K562 (cell line): Measurements from ENCODE around the gene MARK3. TPM values are rescaled to one million over a fixed set of nuclear protein-coding genes. Genes with fewer than 3 reads are reported as not detected.

Experiments used
- ATAC-seq: fragments of 200-7000 bp; cut with Tn5 transposase; 3 replicates; pipeline ENCODE4 v1.9.1; 2020; ENCODE audit warnings: moderate library complexity
- BruUV-seq: library from RNA; stranded (reverse); fragments of 400-500 nt; replicated peaks from 2 replicates; lab custom pipeline; 2021; lab: Mats Ljungman, UMichigan
- CTCF ChIA-PET: fragments of 300-600 bp; formaldehyde crosslinking; extraction: SDS; loops from one replicate; lab custom pipeline; 2021; ENCODE audit warnings: low intra/inter-chr PET ratio; lab: Yijun Ruan, JAX
- POLR2A ChIA-PET: fragments of 300-600, 350-650 bp; sonication (Branson Sonifier 250); formaldehyde crosslinking; extraction: SDS; loops from one replicate; lab custom pipeline; 2021; ENCODE audit warnings: antibody characterized with exemption, inconsistent platforms; lab: Yijun Ruan, JAX
- DNase-seq, 4 experiments: peaks; one replicate each; pipeline versions ENCODE4 v3.0.0 to v3.0.0-alpha.2; 2011 to 2018; ENCODE audit warnings: low spot score in 3 of 4, mixed read lengths in 3 of 4; ENCODE audit errors: extremely low read depth in 1 of 4
- FAIRE-seq: peaks from 2 replicates; lab custom pipeline; 2011; peaks lifted over from hg19 to GRCh38; lab: Jason Lieb, UNC
- H2AFZ ChIP-seq: 2 replicates; pipeline ENCODE4 v1.6.0; 2011; ENCODE audit warnings: low read depth, low read length, control low read depth, inconsistent platforms
- H3K27ac ChIP-seq: fragments of 200-600 bp; 3 replicates; pipeline ENCODE4 v1.8.0; 2011; ENCODE audit warnings: low read depth, mild to moderate bottlenecking, control low read depth, inconsistent platforms, low read length, moderate library complexity, mixed read lengths; ENCODE audit errors: extremely low read depth
- H3K27me3 ChIP-seq, 2 experiments: fragments of 300-600 bp in 1 of 2; 2 replicates in 1 of 2; 3 replicates in 1 of 2; pipeline versions ENCODE4 v1.6.0 to v1.8.0; 2011; ENCODE audit warnings: inconsistent platforms in 2 of 2, low read length in 2 of 2, mild to moderate bottlenecking in 1 of 2, mixed read lengths in 1 of 2, moderate library complexity in 1 of 2; ENCODE audit not compliant: control insufficient read depth in 2 of 2, insufficient read depth in 2 of 2
- H3K36me3 ChIP-seq: fragments of 300-600 bp; 3 replicates; pipeline ENCODE4 v1.8.0; 2011; ENCODE audit warnings: mild to moderate bottlenecking, low read length, inconsistent platforms; ENCODE audit not compliant: control insufficient read depth, insufficient read depth
- H3K4me1 ChIP-seq, 2 experiments: fragments of 200-600 bp in 1 of 2; replicated peaks in 1 of 2; 2 replicates in 1 of 2; 3 replicates in 1 of 2; pipeline versions ENCODE4 v1.5.1 to v1.8.0; 2011; ENCODE audit warnings: inconsistent platforms in 2 of 2, low read length in 2 of 2, mild to moderate bottlenecking in 1 of 2, mixed read lengths in 1 of 2, moderate library complexity in 1 of 2; ENCODE audit not compliant: control insufficient read depth in 2 of 2, insufficient read depth in 2 of 2
- H3K4me2 ChIP-seq: 2 replicates; pipeline ENCODE4 v1.6.1; 2011; ENCODE audit warnings: low read length, control low read depth, inconsistent platforms, mixed read lengths; ENCODE audit not compliant: insufficient read depth
- H3K4me3 ChIP-seq: fragments of 200-600 bp; sonication (generic), shearing (Covaris generic); 2 replicates; pipeline ENCODE4 v1.5.1; 2016; ENCODE audit warnings: control low read depth, inconsistent platforms
- H3K79me2 ChIP-seq: fragments of 200-600 bp; 3 replicates; pipeline ENCODE4 v1.8.0; 2011; ENCODE audit warnings: low read length, inconsistent platforms; ENCODE audit not compliant: control insufficient read depth, insufficient read depth
- H3K9ac ChIP-seq, 2 experiments: 2 replicates each; pipeline versions ENCODE4 v1.6.0 to v1.6.1; 2011; ENCODE audit warnings: low read depth in 2 of 2, low read length in 2 of 2, control low read depth in 1 of 2, inconsistent platforms in 1 of 2, mild to moderate bottlenecking in 1 of 2, mixed read lengths in 1 of 2; ENCODE audit not compliant: insufficient read depth in 1 of 2
- H3K9me1 ChIP-seq: one replicate; pipeline ENCODE4 v1.6.0; 2011; ENCODE audit warnings: inconsistent platforms, mild to moderate bottlenecking, low read length, moderate library complexity; ENCODE audit not compliant: control insufficient read depth, insufficient read depth
- H3K9me3 ChIP-seq: replicated peaks from 2 replicates; pipeline ENCODE4 v1.5.1; 2011; ENCODE audit warnings: low read depth, low read length, inconsistent platforms; ENCODE audit not compliant: control insufficient read depth, insufficient read depth
- H4K20me1 ChIP-seq: replicated peaks from 2 replicates; pipeline ENCODE4 v1.6.1; 2011; ENCODE audit warnings: low read length, inconsistent platforms, mixed read lengths; ENCODE audit not compliant: control insufficient read depth, insufficient read depth
- CBX1 ChIP-seq: sonication (generic); IDR thresholded peaks from 2 replicates; pipeline ENCODE4 v1.6.1; 2016; ENCODE audit warnings: antibody characterized with exemption, low read depth, mild to moderate bottlenecking
- DDX20 ChIP-seq: fragments of 450-650 bp; IDR thresholded peaks from 2 replicates; pipeline ENCODE4 v1.6.1; 2016; ENCODE audit warnings: missing genetic modification characterization, low read depth, mild to moderate bottlenecking, missing compliant biosample characterization, moderate library complexity
- HLTF ChIP-seq: fragments of 450-650 bp; IDR thresholded peaks from 2 replicates; pipeline ENCODE4 v1.6.1; 2016
- MAFF ChIP-seq: IDR thresholded peaks from 2 replicates; pipeline ENCODE4 v1.6.1; 2012; ENCODE audit warnings: low read length, improper control_type of control experiment
- MAZ ChIP-seq, 2 experiments: fragments of 450-650 bp in 1 of 2; sonication (generic) in 1 of 2; formaldehyde crosslinking; IDR thresholded peaks in 1 of 2; conservative IDR thresholded peaks in 1 of 2; 2 replicates each; pipeline versions ENCODE4 v1.4.0 to v1.5.0; 2020; ENCODE audit warnings: mild to moderate bottlenecking in 1 of 2, missing genetic modification reagents in 1 of 2
- SRSF9 ChIP-seq: fragments of 200-400 bp; formaldehyde crosslinking; IDR thresholded peaks from 2 replicates; pipeline ENCODE4 v1.6.1; 2017; ENCODE audit warnings: low read depth, low read length, borderline replicate concordance
- ZBTB11 ChIP-seq, 3 experiments: fragments of 200-800 bp in 1 of 3; fragments of 250-450 bp in 1 of 3; fragments of 450-650 bp in 1 of 3; sonication (Bioruptor Pico) in 1 of 3; sonication (Bioruptor generic) in 1 of 3; formaldehyde crosslinking in 1 of 3; IDR thresholded peaks; 2 replicates each; pipeline versions ENCODE4 v1.6.1 to v1.8.0; 2016 to 2022; ENCODE audit warnings: mild to moderate bottlenecking in 2 of 3, missing genetic modification characterization in 2 of 3, missing compliant biosample characterization in 1 of 3, moderate library complexity in 1 of 3
- ZNF449 ChIP-seq: fragments of 250-450 bp; sonication (Bioruptor Pico); IDR thresholded peaks from 2 replicates; pipeline ENCODE4 v1.8.0; 2022; ENCODE audit warnings: moderate library complexity, mild to moderate bottlenecking, inconsistent platforms
- ZNF77 ChIP-seq: fragments of 250-450 bp; sonication (Bioruptor Pico); IDR thresholded peaks from 2 replicates; pipeline ENCODE4 v1.5.0; 2020
- WGBS: fragments of 100-300 bp; shearing (Covaris generic); methylation state at CpG from one replicate; pipeline ENCODE4 v1.1.6; 2016; ENCODE audit warnings: low coverage, mixed read lengths; ENCODE audit not compliant: insufficient coverage; ENCODE audit errors: missing lambda C conversion rate; 5-methylcytosine and 5-hydroxymethylcytosine counted together
- in situ Hi-C: fragments of 300-500 bp; cut with MboI; formaldehyde crosslinking; loops from 4 replicates; pipeline ENCODE4 v1.15.0; 2018; ENCODE audit warnings: inconsistent platforms, mixed read lengths
- intact Hi-C: fragments of 100-400 bp; cut with micrococcal nuclease; formaldehyde crosslinking; loops from 2 replicates; pipeline ENCODE4 v1.14.2; 2022
- polyA plus RNA-seq, 8 experiments: library from polyadenylated mRNA; depleted of rRNA in 4 of 8; stranded (reverse) in 5 of 8; unstranded in 3 of 8; fragments of >200 nt; fragmentation: Nextera tagmentation in 2 of 8; fragmentation: Illumina TruSeq in 1 of 8; extraction: Ambion mirVana in 2 of 8; extraction: Trizol in 1 of 8; gene quantifications; 2 replicates each; pipeline versions ENCODE4 v1.2.1 to v1.2.3, GENCODE V29; 2011 to 2014; ENCODE audit warnings: inconsistent platforms in 1 of 8, missing spikeins in 1 of 8
- total RNA-seq, 7 experiments: library from RNA; depleted of rRNA in 6 of 7; stranded (reverse); fragments of >200 nt in 6 of 7; fragmentation: Illumina TruSeq in 2 of 7; extraction: Trizol in 2 of 7; gene quantifications; 2 replicates each; pipeline versions ENCODE4 v1.2.1 to v1.2.3, GENCODE V29; 2011 to 2021; ENCODE audit warnings: low replicate concordance in 1 of 7

Gene MARK3
- total and polyA plus RNA-seq, 9 of the 15 experiments (the other 6 are each of a cell fraction or from before 2014, with no cell fraction given) = 10.1 to 68.7 (median 56.3) TPM

GRCh38 chr14:103520269-103520656 is 135.0 kb downstream of the MARK3 start (continued):
- no peak for TF ChIP-seq ZBTB11 (CRISPR knock-in tag; IDR thresholded peaks at IDR 0.05)

- DNase-seq = peak; percentile 76 to 88 (median 82)
- CTCF ChIA-PET = no interaction called here
- BruUV-seq = no TSS peak
- POLR2A ChIA-PET = interaction anchor here (0.6 to 2.5 kb wide), 9 partner anchors 10 to 684 kb away, joined by 3 to 12 read pairs (median 3); no protein-coding TSS in a partner anchor
- Histone ChIP-seq H2AFZ (peak overlapping the region; percentile 45; the same call in 1 of the 2 replicates), H3K4me3 (peak overlapping the region; percentile 60), H3K27ac (peak overlapping the region; percentile 83), H3K9me1 (no peaks in the 10 kb centered on the region), H3K9ac (peak overlapping the region; percentile 73 to 93; a peak in 3 of 4 replicates), H3K4me2 (peak overlapping the region; percentile 78), H3K27me3 (no peaks in the 10 kb centered on the region), H3K9me3 (no peaks in the 10 kb centered on the region), H4K20me1 (peaks cover 13% of the 10 kb centered on the region; the same call in 1 of the 2 replicates), H3K4me1 (peaks cover 41 to 85% of the 10 kb centered on the region in 2 experiments), H3K79me2 (peaks cover 23% of the 10 kb centered on the region), H3K36me3 (peaks cover 23% of the 10 kb centered on the region; the same call in 1 of the 3 replicates)
- in situ Hi-C loops = no loop called here
- 0% methylated on average over 4 of the region's 66 CpGs for WGBS
- FAIRE-seq = no peak
- intact Hi-C loops = loop anchor here (10.0 kb wide), 1 partner anchor 126 kb away; no protein-coding TSS in a partner anchor
- peak; percentile 74 for ATAC-seq
- no peak for TF ChIP-seq DDX20
- TF ChIP-seq CBX1 = no peak
- TF ChIP-seq HLTF = no peak; the same call in 1 of the 2 replicates
- TF ChIP-seq SRSF9 = no peak
- TF ChIP-seq MAZ (CRISPR knock-in tag; conservative IDR thresholded peaks at IDR 0.05 in 1 of 2, IDR thresholded peaks at IDR 0.05 in 1 of 2) = peak; percentile 98 to 100
- TF ChIP-seq MAFF = no peak
- no peak for TF ChIP-seq ZNF449 (CRISPR knock-in tag)
- no peak for TF ChIP-seq ZNF77 (CRISPR knock-in tag)
These were observed 135.6 kb downstream of the MARK3 start for GRCh38 chr14:103520657-103521437.
